Panc1 (cell line): ENCODE data around the gene TTPAL.

Source experiments
- POLR2AphosphoS5 ChIP-seq: IDR thresholded peaks from 2 replicates; pipeline ENCODE4 v1.6.1; 2012; ENCODE audit warnings: mild to moderate bottlenecking, low read depth, low read length, moderate library complexity
- SIN3A ChIP-seq: IDR thresholded peaks from 2 replicates; pipeline ENCODE4 v1.6.1; 2012; ENCODE audit warnings: low read depth, mild to moderate bottlenecking, low read length, moderate library complexity, borderline replicate concordance; ENCODE audit not compliant: insufficient read depth
- TCF7L2 ChIP-seq: IDR thresholded peaks from 2 replicates; pipeline ENCODE4 v1.6.1; 2011; ENCODE audit warnings: mild to moderate bottlenecking, low read depth, low read length, inconsistent platforms
- TF ChIP-seq, protein P1 (sequence below): fragments of 450-650 bp; IDR thresholded peaks from 2 replicates; pipeline ENCODE4 v1.5.1; 2017; ENCODE audit warnings: mild to moderate bottlenecking

DNA sequence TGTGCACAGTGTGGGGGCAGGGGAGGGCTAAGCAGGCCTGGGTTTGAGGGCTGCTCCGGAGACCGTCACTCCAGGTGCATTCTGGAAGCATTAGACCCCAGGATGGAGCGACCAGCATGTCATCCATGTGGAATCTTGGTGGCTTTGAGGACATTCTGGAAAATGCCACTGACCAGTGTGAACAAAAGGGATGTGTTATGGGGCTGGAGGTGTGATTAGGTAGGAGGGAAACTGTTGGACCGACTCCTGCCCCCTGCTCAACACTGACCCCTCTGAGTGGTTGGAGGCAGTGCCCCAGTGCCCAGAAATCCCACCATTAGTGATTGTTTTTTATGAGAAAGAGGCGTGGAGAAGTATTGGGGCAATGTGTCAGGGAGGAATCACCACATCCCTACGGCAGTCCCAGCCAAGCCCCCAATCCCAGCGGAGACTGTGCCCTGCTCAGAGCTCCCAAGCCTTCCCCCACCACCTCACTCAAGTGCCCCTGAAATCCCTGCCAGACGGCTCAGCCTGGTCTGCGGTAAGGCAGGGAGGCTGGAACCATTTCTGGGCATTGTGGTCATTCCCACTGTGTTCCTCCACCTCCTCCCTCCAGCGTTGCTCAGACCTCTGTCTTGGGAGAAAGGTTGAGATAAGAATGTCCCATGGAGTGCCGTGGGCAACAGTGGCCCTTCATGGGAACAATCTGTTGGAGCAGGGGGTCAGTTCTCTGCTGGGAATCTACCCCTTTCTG, 44.0 kb upstream of the TTPAL start:
- TF ChIP-seq, protein P1, sequence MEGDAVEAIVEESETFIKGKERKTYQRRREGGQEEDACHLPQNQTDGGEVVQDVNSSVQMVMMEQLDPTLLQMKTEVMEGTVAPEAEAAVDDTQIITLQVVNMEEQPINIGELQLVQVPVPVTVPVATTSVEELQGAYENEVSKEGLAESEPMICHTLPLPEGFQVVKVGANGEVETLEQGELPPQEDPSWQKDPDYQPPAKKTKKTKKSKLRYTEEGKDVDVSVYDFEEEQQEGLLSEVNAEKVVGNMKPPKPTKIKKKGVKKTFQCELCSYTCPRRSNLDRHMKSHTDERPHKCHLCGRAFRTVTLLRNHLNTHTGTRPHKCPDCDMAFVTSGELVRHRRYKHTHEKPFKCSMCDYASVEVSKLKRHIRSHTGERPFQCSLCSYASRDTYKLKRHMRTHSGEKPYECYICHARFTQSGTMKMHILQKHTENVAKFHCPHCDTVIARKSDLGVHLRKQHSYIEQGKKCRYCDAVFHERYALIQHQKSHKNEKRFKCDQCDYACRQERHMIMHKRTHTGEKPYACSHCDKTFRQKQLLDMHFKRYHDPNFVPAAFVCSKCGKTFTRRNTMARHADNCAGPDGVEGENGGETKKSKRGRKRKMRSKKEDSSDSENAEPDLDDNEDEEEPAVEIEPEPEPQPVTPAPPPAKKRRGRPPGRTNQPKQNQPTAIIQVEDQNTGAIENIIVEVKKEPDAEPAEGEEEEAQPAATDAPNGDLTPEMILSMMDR: no peak
- TF ChIP-seq TCF7L2: no peak
- no peak for TF ChIP-seq SIN3A
- TF ChIP-seq POLR2AphosphoS5: no peak
